ENCODE results near the gene SOX13.

SOX13 gene

DNA sequence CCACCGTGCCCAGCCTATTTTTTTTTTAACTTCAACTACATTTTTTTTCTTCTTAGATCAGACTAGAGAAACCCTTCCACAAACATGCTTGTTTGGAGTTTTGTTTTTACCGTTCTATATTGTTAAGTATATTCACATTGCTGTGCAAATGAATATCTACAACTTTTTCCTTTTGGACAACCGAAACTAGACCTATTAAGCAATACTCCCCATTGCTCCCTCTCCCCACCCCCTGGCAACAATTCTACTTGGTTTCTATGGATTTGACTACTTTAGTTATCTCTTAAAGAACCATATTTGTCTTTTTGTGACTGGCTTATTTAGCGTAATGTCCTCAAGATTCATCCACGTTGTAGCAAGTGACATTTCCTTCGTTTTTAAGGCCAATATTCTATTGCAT, 59.8 kb downstream of the SOX13 start:
- no peak for DNase-seq

GRCh38 chr1:204134103-204134502, 61.2 kb downstream of the SOX13 start:
- DNase-seq: no peak

- DNase-seq: no peak
These were observed 63.9 kb downstream of the SOX13 start for GRCh38 chr1:204136814-204137213.

DNA sequence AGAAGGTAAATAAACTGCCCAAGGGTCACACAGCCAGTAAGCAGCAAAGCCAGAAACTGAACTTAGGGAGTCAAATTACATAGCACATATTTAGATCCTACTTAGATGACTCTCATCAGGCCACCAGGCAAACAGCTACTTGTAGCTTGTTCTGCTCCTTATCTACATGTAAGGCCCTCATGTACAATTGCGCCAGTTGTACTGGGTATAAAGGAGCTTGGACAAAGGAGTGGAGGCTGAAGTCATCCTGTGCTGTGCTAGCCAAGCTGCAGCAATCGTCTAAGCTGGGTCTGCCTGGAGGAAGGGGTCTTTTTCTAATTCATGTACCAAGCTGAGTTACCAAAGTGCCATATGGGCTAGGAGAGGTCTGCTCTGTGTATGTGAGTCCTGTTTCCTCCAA, 66.2 kb downstream of the SOX13 start:
- DNase-seq: no peak

DNA sequence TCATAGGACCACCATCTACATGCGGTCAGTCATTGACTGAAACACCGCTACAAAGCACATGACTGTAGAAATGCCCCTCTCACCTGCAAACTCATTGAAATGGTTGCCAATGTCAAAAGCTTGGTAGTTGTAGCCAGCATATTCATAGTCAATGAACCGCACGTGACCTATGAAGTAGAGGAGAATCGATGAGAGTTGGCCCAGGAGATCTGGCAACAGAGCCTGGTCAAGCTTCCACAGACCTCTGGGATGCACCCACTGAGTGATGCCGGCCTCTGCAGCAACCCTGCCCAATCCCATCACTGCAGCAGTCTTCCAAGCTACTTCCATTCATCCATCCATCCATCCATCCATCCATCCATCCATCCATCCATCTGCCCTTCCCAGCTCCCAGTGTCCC, 67.0 kb downstream of the SOX13 start:
- DNase-seq: no peak

- DNase-seq: no peak
These were observed 68.2 kb downstream of the SOX13 start for GRCh38 chr1:204141131-204141530.

DNA sequence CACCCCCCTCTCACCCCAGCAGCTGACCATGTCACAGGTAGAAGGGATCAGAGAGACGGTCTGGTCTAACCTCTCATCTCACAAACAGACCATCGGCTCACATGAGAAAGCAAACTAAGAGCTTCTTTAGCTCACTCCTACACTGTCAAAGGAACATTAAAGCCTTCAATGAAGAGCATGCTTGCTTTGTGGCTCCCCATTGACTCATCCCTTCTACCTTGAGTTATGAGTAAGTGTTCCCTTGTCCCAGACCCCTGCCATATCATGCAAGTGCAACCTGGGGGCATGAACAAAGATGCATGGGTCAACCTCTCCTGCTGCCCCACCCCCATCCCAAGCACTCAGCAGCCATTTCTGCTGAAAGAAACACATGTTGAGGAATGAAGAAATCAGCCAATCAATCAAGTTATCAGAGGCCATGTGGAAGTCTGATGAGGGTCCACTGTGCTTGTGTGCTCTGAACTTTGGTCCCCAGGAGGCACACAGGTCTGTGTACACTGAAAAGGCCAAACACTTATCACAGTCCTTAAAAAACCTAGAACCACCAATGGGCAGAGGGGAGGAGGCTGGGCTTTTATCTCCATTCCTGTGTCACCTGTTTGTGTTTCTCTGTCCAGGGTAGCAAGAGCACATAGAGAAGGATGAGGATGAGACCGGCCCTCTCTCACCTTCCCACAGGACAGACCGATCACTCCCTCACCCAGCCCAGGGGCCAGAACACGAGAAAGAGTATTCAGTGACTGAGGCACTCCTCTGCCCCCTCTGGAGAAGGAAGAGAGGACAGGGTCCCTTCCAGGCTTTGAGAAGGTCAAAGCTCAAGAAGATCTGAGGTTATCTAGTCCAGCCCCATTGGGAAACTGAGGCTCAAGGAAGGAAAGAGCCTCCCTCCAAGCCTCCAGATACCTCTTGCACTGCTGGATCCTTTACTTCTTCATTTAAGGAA, 69.4 kb downstream of the SOX13 start:
- DNase-seq: no peak

DNA sequence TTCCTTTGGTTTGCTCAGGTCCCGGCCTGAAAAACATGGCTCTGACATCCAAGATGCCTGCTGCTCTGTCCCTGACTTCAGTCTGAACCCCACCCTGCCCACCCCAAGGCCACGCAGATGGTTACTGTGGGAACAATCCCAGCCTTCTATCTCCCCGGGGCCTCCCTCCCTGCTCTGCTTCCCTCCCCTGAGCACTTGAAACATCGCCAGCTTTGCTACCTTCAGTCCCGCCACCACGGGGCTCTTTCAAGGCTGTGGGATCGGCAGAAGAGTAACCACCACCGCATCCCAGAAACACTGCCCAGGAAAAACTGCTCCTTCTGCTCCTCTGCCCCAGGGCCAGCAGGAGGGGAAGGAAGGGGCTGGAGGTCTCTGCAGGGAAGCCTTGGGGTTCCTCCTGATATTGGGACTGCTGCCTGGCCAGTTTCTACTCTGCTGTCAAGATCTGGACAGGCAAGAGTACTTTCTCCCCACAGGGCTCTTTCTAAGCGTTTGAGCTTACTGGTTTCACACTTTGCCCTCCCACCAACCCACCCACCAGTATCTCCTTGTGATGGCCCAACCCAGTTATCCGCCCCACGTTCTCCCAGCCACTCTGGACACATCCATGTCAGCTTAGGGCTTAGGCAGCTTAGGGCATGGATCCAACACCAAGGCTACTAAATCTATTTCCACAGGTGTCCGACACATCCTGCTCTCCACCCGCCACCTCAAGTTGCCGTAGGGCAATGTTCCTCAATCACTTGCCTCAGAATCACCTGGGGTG, 70.5 kb downstream of the SOX13 start:
- no peak for DNase-seq

GRCh38 chr1:204145033-204145504, 72.2 kb downstream of the SOX13 start:
- DNase-seq: no peak

- DNase-seq: no peak
These were observed 73.4 kb downstream of the SOX13 start for GRCh38 chr1:204146309-204146708.

DNA sequence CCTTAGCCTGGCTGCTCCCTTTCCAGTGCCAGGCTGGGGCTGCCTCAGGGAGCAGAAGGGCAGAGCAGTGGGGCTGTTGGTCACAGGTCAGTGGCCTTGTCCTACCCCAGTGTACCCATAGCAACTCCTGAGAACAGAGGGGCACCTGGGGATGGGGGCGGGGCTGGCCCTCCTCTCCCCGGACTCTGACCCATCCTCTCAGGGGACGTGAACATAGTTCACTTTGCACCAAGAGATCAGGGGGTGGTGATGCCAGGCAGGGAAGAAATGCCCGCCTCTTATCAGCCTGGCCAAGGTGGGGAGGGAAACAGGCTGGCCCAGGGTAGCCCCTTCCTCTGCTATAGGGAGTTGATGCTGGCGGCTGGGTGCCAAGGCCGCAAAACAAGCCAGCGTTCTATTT, 74.0 kb downstream of the SOX13 start:
- no peak for DNase-seq

DNA sequence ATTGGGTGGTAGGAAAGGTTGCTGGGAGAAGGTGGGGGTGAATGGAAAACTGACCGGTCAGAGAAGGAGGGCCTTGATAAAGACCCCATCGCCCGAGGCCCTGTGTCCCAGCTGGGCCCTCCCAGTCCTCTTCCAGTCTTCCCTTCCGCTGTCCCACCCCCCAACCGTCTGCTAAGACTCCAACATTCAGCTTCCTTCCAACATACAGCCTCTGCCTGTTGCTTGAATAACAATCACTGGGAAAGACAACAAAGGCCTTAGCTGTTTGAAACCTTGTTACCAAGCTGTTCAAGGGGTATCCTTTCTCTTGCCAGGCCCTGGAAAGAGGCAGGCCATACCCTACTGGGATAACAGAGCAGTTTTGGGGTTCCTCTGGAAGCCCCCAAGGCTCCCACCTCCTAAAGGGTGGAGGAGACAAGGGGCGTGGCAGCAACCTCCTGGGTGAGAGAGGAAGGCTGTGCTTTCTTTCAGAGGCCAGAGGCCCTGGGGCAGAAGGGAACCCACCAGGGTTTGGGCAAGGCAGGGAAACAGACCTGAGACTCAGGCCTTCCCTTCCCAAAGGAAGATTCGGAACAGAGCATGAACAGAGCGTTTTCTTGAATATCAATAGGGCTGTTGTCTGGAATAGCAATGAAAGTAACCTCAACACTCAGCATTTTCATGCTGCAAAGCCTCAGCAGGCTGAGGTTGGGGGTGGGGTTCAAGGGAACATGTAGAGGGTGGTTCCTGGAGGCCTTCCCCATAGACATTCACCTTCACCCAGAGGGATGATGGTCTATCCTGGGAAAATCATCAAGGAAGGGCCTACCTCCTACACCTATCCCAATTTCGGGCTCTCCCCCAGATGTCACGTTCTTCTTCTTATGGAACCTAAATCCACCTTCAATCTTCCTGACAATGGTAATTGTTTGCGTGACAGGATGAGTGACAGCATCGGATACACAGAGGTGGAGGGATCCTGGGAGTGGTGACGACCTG, 74.8 kb downstream of the SOX13 start:
- no peak for DNase-seq

DNA sequence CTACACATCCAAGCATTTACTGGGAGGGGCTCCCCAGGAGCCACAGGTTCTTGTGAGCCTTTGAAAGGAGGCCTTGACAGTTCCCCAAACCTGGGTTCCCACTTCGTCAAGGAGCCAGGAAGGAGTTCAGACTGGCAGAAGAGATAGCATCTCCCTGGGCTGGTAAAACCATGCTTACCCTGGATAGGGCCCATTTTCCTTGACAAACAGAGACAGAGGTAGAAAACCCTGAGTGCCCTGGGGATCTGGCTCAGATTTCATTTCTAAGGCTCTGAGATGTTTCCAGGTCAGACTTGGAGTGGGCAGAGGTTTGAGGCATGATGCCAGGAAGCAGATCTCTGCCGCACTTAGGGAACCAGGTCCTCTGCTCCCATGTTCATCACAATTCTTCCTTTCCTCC, 76.2 kb downstream of the SOX13 start:
- no peak for DNase-seq

GRCh38 chr1:204149635-204150565, 77.0 kb downstream of the SOX13 start:
- no peak for DNase-seq

DNA sequence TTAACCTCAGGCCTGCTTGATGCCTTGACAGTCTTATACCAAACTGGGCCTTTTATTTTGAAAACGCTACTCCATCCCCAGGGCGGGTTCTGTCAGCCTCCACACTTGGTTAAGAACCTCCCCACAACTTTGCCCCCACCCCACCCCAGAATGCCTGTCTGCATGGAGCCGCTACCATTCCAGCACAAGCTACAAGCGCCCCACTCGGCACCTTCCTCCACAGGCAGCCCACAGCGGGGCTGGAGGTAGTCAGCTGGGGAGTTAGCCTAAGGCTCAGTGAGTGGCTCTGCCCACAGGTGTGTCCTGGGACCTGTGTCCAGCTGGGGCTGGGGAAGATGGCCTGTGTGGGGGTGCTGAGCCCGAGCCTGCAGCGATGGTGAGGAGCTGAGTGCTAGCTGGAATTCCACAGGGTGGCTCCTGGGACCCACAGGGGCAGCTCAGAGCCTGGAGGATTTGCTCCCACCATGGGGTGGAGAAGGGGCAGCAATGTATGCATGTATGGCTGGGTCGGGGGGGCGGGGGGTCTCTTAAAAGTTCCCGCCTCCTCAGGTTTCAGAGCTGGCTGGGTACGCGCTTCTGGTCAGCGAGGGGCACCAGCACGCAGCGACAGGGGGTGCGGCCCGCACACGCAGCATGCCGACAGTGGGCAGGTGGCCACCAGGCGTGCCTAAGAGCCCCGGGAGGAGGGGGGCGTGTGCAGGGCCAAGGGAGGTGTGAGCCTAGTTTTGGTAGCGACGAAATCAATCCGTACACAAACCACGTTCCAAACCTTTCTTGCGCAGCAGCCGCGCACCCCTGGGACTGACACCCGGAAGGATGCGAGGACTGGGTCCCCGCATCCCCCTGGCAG, 78.0 kb downstream of the SOX13 start:
- DNase-seq: peak; percentile 70

- DNase-seq: peak; percentile 86
These were observed 78.8 kb downstream of the SOX13 start, which contains the start of gene ETNK2 for GRCh38 chr1:204151552-204152309. ETNK2 (minus strand) TSS chr1:204152044; CDS start chr1:204151852, 192 bp downstream.

DNA sequence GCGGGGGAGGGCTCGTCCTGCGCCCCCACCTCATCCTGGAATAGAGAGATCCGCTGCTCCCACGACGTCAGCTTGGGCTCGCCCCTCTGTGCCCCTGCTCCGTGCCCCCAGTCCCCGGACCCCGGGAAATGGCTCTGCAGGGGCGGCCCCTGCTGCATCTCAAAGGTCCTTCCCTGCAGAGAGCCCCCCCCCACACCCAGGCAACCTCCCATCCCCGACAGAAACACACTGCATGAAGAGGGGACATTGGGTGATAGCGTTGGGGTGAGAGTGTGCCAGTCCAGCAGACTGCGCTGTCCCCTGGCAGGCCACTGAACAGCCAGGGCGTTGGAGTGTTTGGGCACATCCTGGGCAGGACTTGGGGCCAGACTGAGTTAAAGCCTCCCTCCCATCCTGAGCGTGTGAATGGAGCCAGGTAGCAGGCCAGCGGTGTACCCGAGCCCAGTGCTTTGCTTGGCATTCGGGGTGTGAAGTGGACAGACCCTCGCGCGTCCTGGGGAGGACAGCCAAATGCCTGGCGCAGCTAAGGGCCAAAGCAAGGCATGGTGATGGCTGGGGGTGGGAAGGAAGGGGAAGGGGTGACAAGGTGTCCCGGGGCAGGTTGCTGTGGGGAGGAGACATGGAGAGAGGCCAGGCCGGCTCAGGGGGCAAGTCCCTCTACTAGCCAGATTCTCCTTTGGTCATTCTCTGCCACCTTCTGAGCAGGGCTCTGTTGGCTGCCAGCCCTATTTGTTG, 79.6 kb downstream of the SOX13 start:
- no peak for DNase-seq

DNA sequence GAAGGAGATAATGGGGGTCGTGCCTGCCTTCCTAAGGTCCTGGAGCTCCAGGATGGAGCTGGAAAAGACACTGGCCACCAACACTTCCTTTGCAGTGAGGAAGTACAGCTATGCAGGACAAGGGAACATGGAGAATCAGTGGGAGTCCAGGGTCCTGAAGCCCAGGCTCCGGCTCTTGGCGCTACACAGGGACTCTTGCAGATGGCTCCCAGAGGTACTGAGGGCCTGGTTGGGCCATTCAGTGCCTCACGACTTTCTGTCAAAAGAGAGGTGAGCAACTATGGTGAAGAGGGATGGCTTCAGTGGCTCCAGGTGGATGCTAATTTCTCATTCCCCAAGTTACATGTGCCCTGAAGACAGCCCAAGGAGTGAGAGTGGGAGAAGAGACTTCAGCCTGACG, 80.8 kb downstream of the SOX13 start:
- no peak for DNase-seq

All from eye (tissue), 1 donor.